Loucy (cell line): Measurements from ENCODE around the gene VAMP4.

Experiments used
- H2AFZ ChIP-seq: fragments of 200-600 bp; sonication (generic); 2 replicates; pipeline ENCODE4 v1.6.0; 2016; ENCODE audit warnings: antibody characterized with exemption, mild to moderate bottlenecking, low read length, moderate library complexity
- H3F3A ChIP-seq: fragments of 200-600 bp; 2 replicates; pipeline ENCODE4 v1.6.0; 2016; ENCODE audit warnings: antibody characterized with exemption, low read depth, mild to moderate bottlenecking
- H3K27me3 ChIP-seq: fragments of 200-600 bp; sonication (generic); 2 replicates; pipeline ENCODE4 v1.6.1; 2014; ENCODE audit warnings: low read length, mild to moderate bottlenecking; ENCODE audit not compliant: insufficient read depth, poor library complexity, severe bottlenecking
- H3K36me3 ChIP-seq: fragments of 200-600 bp; sonication (generic); 2 replicates; pipeline ENCODE4 v1.6.1; 2016; ENCODE audit warnings: low read length; ENCODE audit not compliant: insufficient read depth
- H3K4me1 ChIP-seq: fragments of 200-600 bp; sonication (generic); 2 replicates; pipeline ENCODE4 v1.5.1; 2014; ENCODE audit warnings: low read length, mild to moderate bottlenecking; ENCODE audit not compliant: insufficient read depth, poor library complexity, severe bottlenecking
- H3K4me2 ChIP-seq: fragments of 200-600 bp; sonication (generic); 2 replicates; pipeline ENCODE4 v1.6.0; 2014; ENCODE audit warnings: antibody characterized with exemption, low read length, low read depth, mild to moderate bottlenecking; ENCODE audit not compliant: poor library complexity, severe bottlenecking
- H3K4me3 ChIP-seq: fragments of 200-600 bp; sonication (generic); 2 replicates; pipeline ENCODE4 v1.5.1; 2014; ENCODE audit warnings: low read length, mild to moderate bottlenecking, mixed read lengths; ENCODE audit not compliant: poor library complexity, severe bottlenecking
- H3K79me2 ChIP-seq: fragments of 200-600 bp; sonication (generic); 2 replicates; pipeline ENCODE4 v1.6.1; 2014; ENCODE audit warnings: low read length; ENCODE audit not compliant: insufficient read depth
- H3K9ac ChIP-seq: fragments of 200-600 bp; sonication (generic); 2 replicates; pipeline ENCODE4 v1.6.0; 2014; ENCODE audit warnings: mild to moderate bottlenecking, low read depth, low read length, moderate library complexity; ENCODE audit not compliant: poor library complexity, severe bottlenecking
- H3K9me2 ChIP-seq: fragments of 200-600 bp; sonication (generic); replicated peaks from 2 replicates; pipeline ENCODE4 v1.6.1; 2016; ENCODE audit warnings: low read depth, low read length, mixed read lengths
- H3K9me3 ChIP-seq: fragments of 200-600 bp; sonication (generic); 2 replicates; pipeline ENCODE4 v1.6.1; 2014; ENCODE audit warnings: mild to moderate bottlenecking, antibody characterized with exemption, low read length, low read depth; ENCODE audit not compliant: insufficient read depth
- H4K20me1 ChIP-seq: fragments of 200-600 bp; sonication (generic); 2 replicates; pipeline ENCODE4 v1.6.0; 2014; ENCODE audit warnings: antibody characterized with exemption, low read length, mild to moderate bottlenecking; ENCODE audit not compliant: insufficient read depth, poor library complexity, severe bottlenecking
- EZH2phosphoT487 ChIP-seq: fragments of 200-600 bp; IDR thresholded peaks from 2 replicates; pipeline ENCODE4 v1.6.1; 2018; ENCODE audit warnings: antibody characterized with exemption, mild to moderate bottlenecking, moderate library complexity, borderline replicate concordance
- TF ChIP-seq, protein P1 (sequence below): fragments of 200-600 bp; sonication (generic); conservative IDR thresholded peaks from 2 replicates; pipeline ENCODE4 v1.5.1; 2014; ENCODE audit warnings: mild to moderate bottlenecking, antibody characterized with exemption, low read length

The VAMP4 gene, protein sequence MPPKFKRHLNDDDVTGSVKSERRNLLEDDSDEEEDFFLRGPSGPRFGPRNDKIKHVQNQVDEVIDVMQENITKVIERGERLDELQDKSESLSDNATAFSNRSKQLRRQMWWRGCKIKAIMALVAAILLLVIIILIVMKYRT

DNA sequence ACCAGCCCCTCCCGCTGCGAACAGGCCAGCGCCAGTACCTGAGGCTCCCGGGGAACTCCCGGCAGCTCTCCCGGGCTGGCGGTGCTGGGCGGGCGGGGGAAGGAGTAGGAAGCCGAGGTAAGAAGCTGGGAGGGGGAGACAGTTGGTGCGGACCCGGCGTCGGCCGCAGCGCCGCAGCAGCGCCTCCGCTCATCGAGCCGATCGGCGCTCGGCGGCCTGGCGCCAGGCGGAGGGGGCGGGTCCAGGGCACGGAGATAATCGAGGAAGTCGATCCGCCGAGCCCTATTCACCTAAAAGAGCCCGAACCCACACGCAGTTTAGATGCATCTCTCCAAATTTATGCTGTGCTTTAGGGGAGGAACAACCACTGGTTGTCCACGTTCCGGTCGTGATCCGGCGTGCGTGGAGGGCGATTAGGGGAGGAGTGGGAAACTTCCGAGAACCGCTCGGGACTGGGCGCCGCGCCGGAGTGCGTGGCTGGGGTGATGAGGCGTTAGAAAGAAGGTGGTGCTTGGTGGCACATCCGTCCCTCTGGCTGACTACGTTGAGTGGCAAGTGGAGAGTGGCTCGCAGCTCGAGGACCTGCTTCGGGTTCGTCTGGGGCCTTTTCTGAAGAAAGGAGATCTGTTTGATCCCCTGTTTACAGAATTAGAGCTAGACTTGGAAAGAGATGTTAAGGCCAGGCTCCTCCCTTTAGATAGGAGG lies at the start of gene VAMP4:
Gene VAMP4, minus strand, starts transcription at position 194 of the 705 bp plus-strand sequence. CDS start 3,651 bp downstream, outside the sequence.
- peaks cover 25% of the 10 kb centered on the region for H3K79me2 ChIP-seq
- H3K27me3 ChIP-seq, result no peaks in the 10 kb centered on the region
- peaks cover 35% of the 10 kb centered on the region for H3K4me1 ChIP-seq
- H2AFZ ChIP-seq, result peak within 1 kb of the TSS; percentile 84
- H3K36me3 ChIP-seq, result no peaks in the 10 kb centered on the region
- no peak for TF ChIP-seq EZH2phosphoT487
- TF ChIP-seq, protein P1, sequence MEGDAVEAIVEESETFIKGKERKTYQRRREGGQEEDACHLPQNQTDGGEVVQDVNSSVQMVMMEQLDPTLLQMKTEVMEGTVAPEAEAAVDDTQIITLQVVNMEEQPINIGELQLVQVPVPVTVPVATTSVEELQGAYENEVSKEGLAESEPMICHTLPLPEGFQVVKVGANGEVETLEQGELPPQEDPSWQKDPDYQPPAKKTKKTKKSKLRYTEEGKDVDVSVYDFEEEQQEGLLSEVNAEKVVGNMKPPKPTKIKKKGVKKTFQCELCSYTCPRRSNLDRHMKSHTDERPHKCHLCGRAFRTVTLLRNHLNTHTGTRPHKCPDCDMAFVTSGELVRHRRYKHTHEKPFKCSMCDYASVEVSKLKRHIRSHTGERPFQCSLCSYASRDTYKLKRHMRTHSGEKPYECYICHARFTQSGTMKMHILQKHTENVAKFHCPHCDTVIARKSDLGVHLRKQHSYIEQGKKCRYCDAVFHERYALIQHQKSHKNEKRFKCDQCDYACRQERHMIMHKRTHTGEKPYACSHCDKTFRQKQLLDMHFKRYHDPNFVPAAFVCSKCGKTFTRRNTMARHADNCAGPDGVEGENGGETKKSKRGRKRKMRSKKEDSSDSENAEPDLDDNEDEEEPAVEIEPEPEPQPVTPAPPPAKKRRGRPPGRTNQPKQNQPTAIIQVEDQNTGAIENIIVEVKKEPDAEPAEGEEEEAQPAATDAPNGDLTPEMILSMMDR, result no peak
- H3K9me2 ChIP-seq, result no peaks in the 10 kb centered on the region
- H3K9ac ChIP-seq, result peak within 1 kb of the TSS; percentile 96
- H4K20me1 ChIP-seq, result peaks cover 3% of the 10 kb centered on the region
- no peaks in the 10 kb centered on the region for H3F3A ChIP-seq
- H3K9me3 ChIP-seq, result no peaks in the 10 kb centered on the region
- peak within 1 kb of the TSS; percentile 96 for H3K4me3 ChIP-seq
- H3K4me2 ChIP-seq, result peak within 1 kb of the TSS; percentile 97

DNA sequence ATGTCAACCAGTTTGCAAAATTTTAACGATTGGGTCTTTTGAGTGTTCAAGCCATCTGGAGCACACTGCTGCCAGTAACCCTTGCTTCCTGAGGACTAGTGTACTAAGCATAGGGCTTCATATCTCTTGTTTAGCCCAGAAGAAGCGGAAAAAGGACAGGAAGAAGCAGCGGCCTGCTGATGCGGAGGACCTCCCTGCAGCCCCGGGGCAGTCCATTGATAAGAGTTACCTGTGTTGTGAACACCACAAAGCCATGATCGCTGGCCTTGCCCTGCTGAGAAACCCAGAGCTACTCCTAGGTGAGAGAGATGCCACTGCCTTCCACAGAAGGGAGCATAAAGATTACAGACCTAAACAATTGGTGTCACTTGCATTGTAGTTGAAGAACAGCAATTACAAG lies 48.5 kb upstream of the VAMP4 start:
- Histone ChIP-seq H3K4me3 (no peak overlapping the region), H3K4me2 (no peak overlapping the region), H3K79me2 (peaks cover 34% of the 10 kb centered on the region; the same call in 1 of the 2 replicates), H2AFZ (no peak overlapping the region), H3K9me2 (no peaks in the 10 kb centered on the region), H4K20me1 (peaks cover 6% of the 10 kb centered on the region), H3K27me3 (no peaks in the 10 kb centered on the region), H3K36me3 (peaks cover 96% of the 10 kb centered on the region; the same call in 1 of the 2 replicates), H3F3A (no peaks in the 10 kb centered on the region), H3K9me3 (no peaks in the 10 kb centered on the region), H3K9ac (no peak overlapping the region), H3K4me1 (peaks cover 21% of the 10 kb centered on the region)
- TF ChIP-seq, protein P1, result no peak
- no peak for TF ChIP-seq EZH2phosphoT487

DNA sequence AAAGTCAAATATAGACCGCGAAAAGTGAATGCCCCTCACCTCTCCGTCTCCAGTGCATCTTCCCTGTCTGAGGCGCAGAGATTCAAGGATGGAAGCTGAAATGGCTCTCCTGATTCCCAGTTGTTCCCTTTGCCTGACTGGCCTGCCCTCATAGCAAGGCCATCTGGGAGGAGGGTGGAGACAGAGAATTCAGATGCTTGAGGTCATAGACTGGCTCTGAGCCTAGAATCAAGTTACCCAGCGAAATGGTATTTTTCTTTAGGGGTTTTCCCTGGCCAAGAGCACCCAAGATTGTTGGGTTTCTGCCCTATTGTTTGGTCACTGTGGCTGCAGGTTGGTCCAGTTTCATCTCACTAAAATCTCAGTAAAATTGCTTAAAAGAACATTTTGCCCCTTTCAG lies 46.8 kb upstream of the VAMP4 start:
- Histone ChIP-seq H3K36me3 (peaks cover 86% of the 10 kb centered on the region; the same call in 1 of the 2 replicates), H3K79me2 (peaks cover 50% of the 10 kb centered on the region; the same call in 1 of the 2 replicates)

More for the DNA sequence above, 46.8 kb upstream of the VAMP4 start:
- Histone ChIP-seq H3K9ac (no peak overlapping the region), H3K27me3 (no peaks in the 10 kb centered on the region), H3K4me1 (peaks cover 26% of the 10 kb centered on the region), H3K4me2 (peak overlapping the region; percentile 13), H4K20me1 (peaks cover 6% of the 10 kb centered on the region), H3K4me3 (no peak overlapping the region), H2AFZ (no peak overlapping the region), H3F3A (no peaks in the 10 kb centered on the region), H3K9me3 (no peaks in the 10 kb centered on the region), H3K9me2 (no peaks in the 10 kb centered on the region)
- TF ChIP-seq, protein P1, result no peak
- no peak for TF ChIP-seq EZH2phosphoT487
